ENCODE data around the gene GJB5. TPM values are rescaled to one million over a fixed set of nuclear protein-coding genes. Genes with fewer than 3 reads are reported as not detected.

Gene GJB5
- total and polyA plus RNA-seq, 2 of the 8 experiments (the other 6 are each of a cell fraction or from before 2014, with no cell fraction given), result 0.86 to 3.1 TPM

DNA sequence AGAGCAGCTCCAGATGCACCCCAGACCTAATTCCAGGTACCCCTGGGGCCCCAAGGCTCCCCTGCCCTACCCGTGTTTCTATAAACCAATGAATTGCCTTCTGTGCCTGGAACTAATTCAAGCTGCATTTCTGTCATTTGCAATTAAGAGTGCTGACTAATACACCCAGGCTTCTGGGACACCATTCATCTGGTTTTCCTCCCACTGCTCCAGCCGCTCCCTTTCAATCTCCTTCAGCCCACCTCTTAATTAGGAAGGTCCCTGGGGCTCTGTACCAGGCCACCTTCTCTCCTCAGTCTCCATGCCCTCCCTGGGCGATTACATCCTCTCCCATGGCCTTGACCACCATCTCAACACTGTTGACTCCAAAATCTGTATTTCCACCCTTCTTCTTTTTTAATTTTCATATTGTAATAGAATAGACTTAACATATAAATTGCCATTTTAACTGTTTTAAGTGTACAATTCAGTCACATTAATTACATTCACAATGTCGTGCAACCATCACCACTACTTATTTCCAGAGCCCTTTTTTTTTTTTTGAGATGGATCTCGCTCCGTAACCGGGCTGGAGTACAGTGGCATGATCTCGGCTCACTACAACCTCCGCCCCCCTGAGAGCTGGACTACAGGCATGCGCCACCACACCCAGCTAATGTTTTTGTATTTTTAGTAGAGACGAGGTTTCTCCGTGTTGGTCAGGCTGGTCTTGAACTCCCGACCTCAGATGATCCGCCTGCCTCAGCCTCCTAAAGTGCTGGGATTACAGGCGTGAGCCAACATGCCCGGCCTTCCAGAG, 16.9 kb downstream of the GJB5 start:
- H3K9ac ChIP-seq (replicated peaks in 1 of 4; ENCODE audit: extremely low read depth in 1 of 4, low read depth in 3 of 4, low read length in 3 of 4), result no peak overlapping the region
- no peak overlapping the region for H3K27ac ChIP-seq (ENCODE audit: low read depth, low read length)
- no peak overlapping the region for H2AFZ ChIP-seq (ENCODE audit: low read length)
- no peak overlapping the region for H4K8ac ChIP-seq (ENCODE audit: extremely low read depth, insufficient read depth, low read length)
- H4K20me1 ChIP-seq (replicated peaks in 1 of 2; ENCODE audit: control insufficient read depth in 1 of 2, insufficient read depth in 2 of 2, low read length in 2 of 2), result no peaks in the 10 kb centered on the region
- no peak overlapping the region for H4K5ac ChIP-seq (ENCODE audit: insufficient read length, low read depth, low read length)
- peaks cover 2% of the 10 kb centered on the region; the same call in 1 of the 2 replicates for H3K23me2 ChIP-seq (ENCODE audit: low read depth, low read length)
- no peaks in the 10 kb centered on the region for H3K4me1 ChIP-seq (replicated peaks in 1 of 4; ENCODE audit: control insufficient read depth in 3 of 4, insufficient read depth in 4 of 4, low read length in 3 of 4)
- WGBS, 2 experiments (ENCODE audit: extremely low coverage in 1 of 2, insufficient coverage in 1 of 2, insufficient read length in 1 of 2, insufficient replicate concordance in 2 of 2, low coverage in 1 of 2, low lambda C conversion rate in 2 of 2, missing lambda C conversion rate in 1 of 2), result 94% methylated on average over 16 of the region's 16 CpGs; no CpG with 5 or more reads in 1 of the 2 experiments
- no peak for FAIRE-seq
- no peak overlapping the region for H4K91ac ChIP-seq (replicated peaks; ENCODE audit: insufficient read length, low read length)
- H3K79me2 ChIP-seq (ENCODE audit: control insufficient read depth in 1 of 2, insufficient read depth in 2 of 2, low read length in 2 of 2), result no peaks in the 10 kb centered on the region
- H3K9me3 ChIP-seq (ENCODE audit: insufficient read depth in 2 of 2, low read depth in 1 of 2, low read length in 1 of 2), result no peaks in the 10 kb centered on the region
- no peak overlapping the region for H2BK120ac ChIP-seq (replicated peaks; ENCODE audit: low read depth, low read length)
- CTCF ChIA-PET (ENCODE audit: partially characterized antibody), result interaction anchor here (0.6 to 1.8 kb wide), 5 partner anchors 10 to 982 kb away, joined by 3 to 4 read pairs (median 3); no protein-coding TSS in a partner anchor
- 0 out of 7 replicates have a peak, but pooled peaks cover 0 to 4% (median 0%) of the 10 kb centered on the region in 4 experiments for H3K27me3 ChIP-seq (replicated peaks in 1 of 4; ENCODE audit: control insufficient read depth in 3 of 4, extremely low read depth in 1 of 4, insufficient read depth in 3 of 4, low read length in 3 of 4)
- H3K36me3 ChIP-seq (ENCODE audit: control insufficient read depth in 2 of 4, insufficient read depth in 4 of 4, low read length in 3 of 4), result no peaks in the 10 kb centered on the region
- H2BK12ac ChIP-seq (ENCODE audit: low read depth, low read length), result no peak overlapping the region
- H3K23ac ChIP-seq (ENCODE audit: insufficient read length), result no peak overlapping the region
- H3K79me1 ChIP-seq (ENCODE audit: low read depth, low read length), result no peaks in the 10 kb centered on the region
- H3K4me3 ChIP-seq (ENCODE audit: extremely low read depth in 1 of 4, insufficient read depth in 2 of 4, low read depth in 3 of 4, low read length in 4 of 4), result no peak overlapping the region
- H2BK20ac ChIP-seq (ENCODE audit: low read length), result no peak overlapping the region
- no peak overlapping the region for H3K56ac ChIP-seq (replicated peaks; ENCODE audit: insufficient read length, low read depth, low read length)
- no peak overlapping the region for H3K4me2 ChIP-seq (ENCODE audit: insufficient read depth in 1 of 2, low read depth in 2 of 2, low read length in 2 of 2)
- no peak overlapping the region for H3K18ac ChIP-seq (ENCODE audit: extremely low read depth, low read length)
- no peak for DNase-seq (ENCODE audit: low read depth in 1 of 2, low spot score in 2 of 2)
- H2BK15ac ChIP-seq (ENCODE audit: low read length), result no peak overlapping the region
- POLR2A ChIA-PET (ENCODE audit: partially characterized antibody), result interaction anchor here (1.2 kb wide), 1 partner anchor 10 kb away, joined by 3 read pairs; no protein-coding TSS in a partner anchor
- no peak overlapping the region for H2AK5ac ChIP-seq (ENCODE audit: low read depth, low read length)
- TF ChIP-seq RAD21 (IDR thresholded peaks at IDR 0.05 in 1 of 2, conservative IDR thresholded peaks at IDR 0.05 in 1 of 2; ENCODE audit: low read depth in 2 of 2, low read length in 2 of 2), result no peak
- no peak for TF ChIP-seq CBX5 (IDR thresholded peaks at IDR 0.05; ENCODE audit: low read depth, low read length)
- TF ChIP-seq, protein P1, sequence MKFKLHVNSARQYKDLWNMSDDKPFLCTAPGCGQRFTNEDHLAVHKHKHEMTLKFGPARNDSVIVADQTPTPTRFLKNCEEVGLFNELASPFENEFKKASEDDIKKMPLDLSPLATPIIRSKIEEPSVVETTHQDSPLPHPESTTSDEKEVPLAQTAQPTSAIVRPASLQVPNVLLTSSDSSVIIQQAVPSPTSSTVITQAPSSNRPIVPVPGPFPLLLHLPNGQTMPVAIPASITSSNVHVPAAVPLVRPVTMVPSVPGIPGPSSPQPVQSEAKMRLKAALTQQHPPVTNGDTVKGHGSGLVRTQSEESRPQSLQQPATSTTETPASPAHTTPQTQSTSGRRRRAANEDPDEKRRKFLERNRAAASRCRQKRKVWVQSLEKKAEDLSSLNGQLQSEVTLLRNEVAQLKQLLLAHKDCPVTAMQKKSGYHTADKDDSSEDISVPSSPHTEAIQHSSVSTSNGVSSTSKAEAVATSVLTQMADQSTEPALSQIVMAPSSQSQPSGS (IDR thresholded peaks at IDR 0.05; ENCODE audit: low read length), result no peak
- TF ChIP-seq GTF2F1 (IDR thresholded peaks at IDR 0.05; ENCODE audit: borderline replicate concordance, low read depth, low read length), result no peak
- TF ChIP-seq BRCA1 (IDR thresholded peaks at IDR 0.05; ENCODE audit: low read depth, low read length), result no peak
- TF ChIP-seq TAF1 (IDR thresholded peaks at IDR 0.05; ENCODE audit: low read depth, low read length), result no peak
- TF ChIP-seq CREB1 (IDR thresholded peaks at IDR 0.05), result no peak
- TF ChIP-seq CHD1 (IDR thresholded peaks at IDR 0.05; ENCODE audit: low read depth, low read length), result no peak
- TF ChIP-seq, protein P2, sequence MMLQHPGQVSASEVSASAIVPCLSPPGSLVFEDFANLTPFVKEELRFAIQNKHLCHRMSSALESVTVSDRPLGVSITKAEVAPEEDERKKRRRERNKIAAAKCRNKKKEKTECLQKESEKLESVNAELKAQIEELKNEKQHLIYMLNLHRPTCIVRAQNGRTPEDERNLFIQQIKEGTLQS (IDR thresholded peaks at IDR 0.05; ENCODE audit: insufficient read depth, low read depth, low read length), result no peak
- no peak for TF ChIP-seq KDM5A (IDR thresholded peaks at IDR 0.05; ENCODE audit: low read length)
- H3K14ac ChIP-seq (ENCODE audit: insufficient read length), result no peak overlapping the region
- no peak overlapping the region for H2BK5ac ChIP-seq (ENCODE audit: low read depth, low read length)
- no peak overlapping the region for H3K4ac ChIP-seq (replicated peaks; ENCODE audit: insufficient read length, low read depth, low read length)

Data from H1 (cell line).